NCI-H2196 treated with DMSO at 0.1 percent for 48 hours (cell line): ENCODE measurements around the gene RNF121.

Source experiments
- DNase-seq: peaks from one replicate; lab custom pipeline; 2025; ENCODE audit not compliant: unreplicated experiment; lab: John Stamatoyannopoulos, UW

Gene RNF121

GRCh38 chr11:71934213-71934612 is 5.4 kb downstream of the RNF121 start:
- DNase-seq = no peak

- DNase-seq = no peak
Measured at GRCh38 chr11:71935338-71935925, 6.6 kb downstream of the RNF121 start.

GRCh38 chr11:71936825-71937224 is 8.0 kb downstream of the RNF121 start:
- no peak for DNase-seq

DNA sequence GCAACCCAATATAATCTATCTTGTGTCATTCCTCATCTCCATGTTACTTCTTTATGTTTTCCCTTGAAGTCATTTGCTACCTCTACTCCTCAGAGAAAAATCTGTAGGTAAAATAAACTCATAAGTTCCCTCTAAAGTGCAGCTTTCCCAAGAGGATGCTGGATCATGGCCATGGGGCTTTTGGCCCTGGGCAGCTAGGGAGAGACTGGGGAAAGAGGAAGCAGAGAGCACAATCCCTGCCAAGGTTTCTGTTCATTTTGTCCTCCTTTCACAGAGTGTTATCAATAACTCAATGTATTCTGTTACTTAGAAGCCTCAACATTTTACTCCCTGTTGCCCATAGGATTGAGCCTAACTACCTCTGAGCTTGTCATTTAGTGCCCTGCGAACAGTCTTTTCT is 9.0 kb downstream of the RNF121 start:
- DNase-seq = no peak

- DNase-seq = no peak
Measured at GRCh38 chr11:71940561-71941219, 11.8 kb downstream of the RNF121 start.

GRCh38 chr11:71946144-71946571 is 17.3 kb downstream of the RNF121 start:
- DNase-seq = no peak

DNA sequence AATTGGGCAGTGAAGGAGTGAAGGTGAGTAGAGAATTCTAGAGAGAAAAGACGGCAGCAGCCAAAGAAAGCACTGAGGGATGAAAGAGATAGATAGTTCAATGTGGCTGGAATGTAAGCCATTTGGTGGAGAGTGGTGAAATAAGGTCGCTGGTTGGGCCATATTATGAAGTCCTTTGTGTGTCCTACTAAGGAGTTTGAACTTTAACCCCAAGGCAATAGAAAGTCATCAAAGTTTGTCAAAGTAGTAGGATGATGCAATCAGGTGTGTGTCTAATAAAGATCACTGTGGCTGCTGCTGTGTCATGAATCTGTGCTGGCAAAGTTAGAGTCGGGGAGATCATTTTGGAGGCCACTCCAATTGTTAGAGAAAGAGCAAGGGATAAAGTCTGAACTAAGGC is 18.7 kb downstream of the RNF121 start:
- no peak for DNase-seq

DNA sequence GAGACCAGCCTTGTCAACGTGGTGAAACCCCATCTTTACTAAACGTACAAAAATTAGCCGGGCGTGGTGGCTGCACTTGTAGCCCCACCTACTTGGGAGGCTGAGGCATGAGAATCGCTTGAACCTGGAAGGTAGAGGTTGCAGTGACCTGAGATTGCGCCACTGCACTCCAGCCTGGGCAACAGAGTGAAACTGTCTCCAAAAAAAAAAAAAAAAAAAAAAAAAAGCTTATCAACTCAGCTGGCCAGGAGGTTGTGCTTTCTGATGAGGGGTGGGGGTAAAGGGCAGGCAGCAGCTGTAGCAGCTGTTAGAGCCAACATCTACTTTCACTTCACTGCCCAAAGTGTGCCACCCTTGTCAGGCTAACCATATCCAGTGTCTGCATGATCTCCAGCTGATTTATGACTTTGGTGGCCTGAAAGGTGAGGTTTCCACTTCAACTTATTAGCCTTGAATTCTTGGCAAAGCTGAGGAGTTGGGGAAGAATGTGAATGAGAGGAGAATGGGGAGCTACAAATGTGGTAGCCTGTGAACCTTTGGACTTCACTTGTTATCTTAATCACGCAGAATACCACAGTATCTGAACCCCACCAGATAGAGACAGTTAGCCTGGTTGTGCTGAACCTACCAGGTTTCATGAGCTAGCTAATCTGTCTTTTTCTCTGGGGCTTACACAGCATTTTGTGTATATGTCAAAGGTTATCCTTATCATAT is 19.6 kb downstream of the RNF121 start:
- DNase-seq = no peak

DNA sequence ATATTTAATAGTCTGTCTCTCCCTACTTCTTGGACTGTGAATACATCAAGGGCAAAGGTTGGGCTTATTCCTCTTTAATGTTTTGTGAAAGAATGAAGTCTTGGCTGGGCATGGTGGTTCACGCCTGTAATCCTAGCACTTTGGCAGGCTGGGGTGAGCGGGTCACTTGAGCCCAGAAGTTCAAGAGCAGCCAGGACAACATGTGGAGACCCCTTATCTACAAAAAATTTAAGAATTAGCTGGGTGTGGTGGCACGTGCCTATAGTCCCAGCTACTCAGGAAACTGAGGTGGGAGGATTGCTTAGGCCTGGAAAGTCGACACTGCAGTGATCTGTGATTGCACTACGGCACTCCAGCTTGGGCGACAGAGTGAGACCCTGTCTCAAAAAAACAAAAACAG is 20.2 kb downstream of the RNF121 start:
- DNase-seq = no peak

- DNase-seq = no peak
Measured at GRCh38 chr11:71951741-71952310, 23.0 kb downstream of the RNF121 start.

DNA sequence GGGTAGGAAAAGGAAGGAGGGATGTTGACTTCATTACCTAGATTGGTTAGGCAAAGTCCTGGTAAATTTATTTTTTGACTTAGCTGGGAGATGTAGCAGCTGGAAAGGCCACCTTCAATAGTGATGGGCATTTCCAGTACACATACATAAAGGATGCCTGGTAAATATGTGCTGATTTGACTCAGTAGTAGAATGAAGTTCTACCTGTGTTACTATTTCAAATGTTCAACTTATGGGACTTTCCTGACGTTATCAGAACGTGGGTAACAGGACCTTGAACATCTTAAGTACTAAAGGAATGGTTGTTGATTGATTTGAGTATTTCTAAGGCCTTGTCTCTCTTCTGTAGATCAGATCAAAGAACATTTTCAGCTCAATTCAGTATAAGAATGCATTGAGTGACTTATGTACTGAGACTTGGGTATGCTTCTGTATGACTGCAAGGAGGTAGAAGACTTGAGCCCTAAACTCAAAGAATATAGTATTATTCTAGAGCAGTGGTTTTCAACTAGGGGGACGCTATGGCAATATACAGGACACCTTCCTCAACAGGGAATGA is 27.1 kb downstream of the RNF121 start:
- DNase-seq = no peak

- DNase-seq = no peak
Measured at GRCh38 chr11:71962428-71963038, 33.7 kb downstream of the RNF121 start.

GRCh38 chr11:71963468-71963867 is 34.6 kb downstream of the RNF121 start:
- no peak for DNase-seq

GRCh38 chr11:71964641-71965040 is 35.8 kb downstream of the RNF121 start:
- no peak for DNase-seq

DNA sequence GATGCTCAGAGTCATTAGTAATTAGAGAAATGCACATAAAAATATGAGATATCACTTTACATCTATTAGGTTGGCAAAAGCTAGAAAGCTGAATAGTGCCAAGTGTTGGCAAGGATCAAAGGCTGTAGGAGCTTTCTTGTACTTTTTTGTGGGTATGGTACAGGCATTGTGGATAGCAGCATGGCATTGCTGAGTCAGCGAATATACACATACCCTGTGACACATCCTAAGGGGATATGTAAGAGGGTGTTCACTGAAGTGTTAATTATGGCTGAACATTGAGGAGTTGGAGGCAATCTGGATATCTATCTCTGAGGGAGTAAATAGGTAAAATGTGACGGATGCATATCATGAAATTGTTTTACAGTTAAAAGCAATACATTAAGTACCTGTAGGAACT is 42.8 kb downstream of the RNF121 start:
- no peak for DNase-seq

DNA sequence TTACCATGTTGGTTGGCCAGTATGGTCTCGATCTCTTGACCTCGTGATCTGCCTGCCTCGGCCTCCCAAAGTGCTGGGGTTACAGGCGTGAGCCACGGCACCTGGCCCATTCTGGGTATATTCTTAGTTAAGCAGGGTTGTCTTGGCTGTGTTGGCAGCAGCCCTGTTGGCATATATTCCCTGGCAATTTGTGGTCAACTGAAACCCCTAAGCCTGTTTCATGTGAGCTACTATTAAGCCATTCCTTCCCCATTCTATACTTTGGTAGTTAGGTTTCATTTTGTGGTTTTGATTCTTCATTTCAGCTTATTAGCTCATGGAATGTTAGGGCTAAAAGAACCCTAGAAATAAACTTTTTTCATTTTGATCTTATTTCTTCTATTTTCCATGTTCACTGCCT is 47.7 kb downstream of the RNF121 start:
- DNase-seq = no peak

- no peak for DNase-seq
Measured at GRCh38 chr11:71977090-71977489, 48.2 kb downstream of the RNF121 start.

GRCh38 chr11:71977743-71978418 is 49.0 kb downstream of the RNF121 start:
- DNase-seq = no peak

- DNase-seq = no peak
Measured at GRCh38 chr11:71979094-71979493, 50.2 kb downstream of the RNF121 start.

DNA sequence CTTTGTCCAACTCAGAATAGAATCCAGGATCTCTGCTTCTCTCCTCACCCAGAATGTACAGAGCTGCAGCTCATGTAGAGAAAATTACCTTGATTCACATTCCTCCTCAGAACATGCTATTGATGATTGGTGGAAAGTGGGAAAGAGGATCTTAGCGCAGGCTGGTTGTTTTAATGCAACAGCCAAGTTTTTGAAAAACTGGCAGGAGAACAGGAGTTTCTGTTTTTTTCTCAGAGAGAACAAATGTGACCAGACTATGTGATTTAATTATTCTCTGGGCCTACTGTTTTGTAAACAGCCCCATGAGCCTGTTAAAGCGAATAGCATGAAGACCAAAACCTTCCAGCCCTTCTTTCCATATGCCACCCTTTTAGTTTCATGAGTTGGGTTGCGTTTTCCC is 50.8 kb downstream of the RNF121 start:
- no peak for DNase-seq

DNA sequence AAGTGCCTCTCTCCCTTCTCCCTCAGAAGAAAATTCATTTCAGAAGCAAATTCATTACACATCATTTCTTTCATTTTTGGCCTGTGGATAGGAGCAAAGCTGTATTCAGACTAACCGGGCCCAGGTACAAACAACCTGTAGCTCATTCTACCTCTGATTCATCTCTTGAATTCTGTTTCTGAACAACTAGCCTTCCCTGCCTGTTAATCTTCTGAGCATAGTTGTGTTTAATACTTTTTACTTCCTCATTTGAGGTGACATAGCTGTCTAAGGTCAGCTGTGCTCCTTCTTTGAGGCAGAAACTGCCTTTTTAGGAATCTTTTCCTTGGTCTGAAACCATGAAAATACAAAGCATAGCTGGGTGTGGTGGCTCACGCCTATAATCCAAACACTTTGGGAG is 57.3 kb downstream of the RNF121 start:
- no peak for DNase-seq
